HAP-1 (cell line): ENCODE measurements around the gene C2CD4D.
"Not testable (repeated sequence)": the region's sequence is repeated elsewhere in the genome, so short reads cannot be mapped to it uniquely, and the experiment has no call there.

Experiments used
- DNase-seq, 2 experiments: peaks; one replicate each; pipeline ENCODE4 v3.0.0-alpha.2; 2016 to 2020; ENCODE audit warnings: low spot score in 2 of 2
- H3K27me3 ChIP-seq: fragments of 250-450 bp; sonication (Bioruptor Pico); 2 replicates; pipeline ENCODE4 v1.5.1; 2020; ENCODE audit warnings: low read depth, mild to moderate bottlenecking, moderate library complexity
- H3K36me3 ChIP-seq: fragments of 250-450 bp; sonication (Bioruptor Pico); replicated peaks from 2 replicates; pipeline ENCODE4 v1.5.1; 2020; ENCODE audit warnings: mild to moderate bottlenecking
- H3K4me1 ChIP-seq: fragments of 250-450 bp; sonication (Bioruptor Pico); 2 replicates; pipeline ENCODE4 v1.5.1; 2020; ENCODE audit warnings: mild to moderate bottlenecking
- H3K4me3 ChIP-seq: fragments of 250-450 bp; sonication (Bioruptor Pico); 2 replicates; pipeline ENCODE4 v1.5.1; 2020; ENCODE audit warnings: mild to moderate bottlenecking, moderate library complexity
- H3K9me3 ChIP-seq: fragments of 250-450 bp; sonication (Bioruptor Pico); 2 replicates; pipeline ENCODE4 v1.5.1; 2020; ENCODE audit warnings: mild to moderate bottlenecking, moderate library complexity
- in situ Hi-C: fragments of 300-500 bp; cut with MboI; formaldehyde crosslinking; loops from 3 replicates; pipeline ENCODE4 v1.14.3; 2020; ENCODE audit warnings: low sequenced_read_pairs, inconsistent platforms, mixed read lengths

Gene C2CD4D

GRCh38 chr1:151839457-151840403, at the start of gene C2CD4D:
C2CD4D (minus strand) TSS chr1:151839820; CDS start chr1:151838989, 831 bp downstream.
- in situ Hi-C loops: no loop called here
- Histone ChIP-seq H3K36me3 (no peaks in the 10 kb centered on the region), H3K9me3 (no peaks in the 10 kb centered on the region; the same call in 1 of the 2 replicates), H3K27me3 (no peaks in the 10 kb centered on the region), H3K4me1 (no peaks in the 10 kb centered on the region), H3K4me3 (no peak within 1 kb of the TSS)
- DNase-seq: no peak

GRCh38 chr1:151888972-151889570, 49.5 kb upstream of the C2CD4D start:
- Histone ChIP-seq H3K4me3 (no peak overlapping the region), H3K4me1 (no peaks in the 10 kb centered on the region), H3K27me3 (no peaks in the 10 kb centered on the region), H3K9me3 (peaks cover 3% of the 10 kb centered on the region; the same call in 1 of the 2 replicates), H3K36me3 (peaks cover 16% of the 10 kb centered on the region)
- no peak for DNase-seq
- in situ Hi-C loops: no loop called here

- no peak for DNase-seq
- in situ Hi-C loops: no loop called here
- H3K9me3 ChIP-seq: peaks cover 3% of the 10 kb centered on the region; the same call in 1 of the 2 replicates
- peaks cover 11% of the 10 kb centered on the region for H3K36me3 ChIP-seq
- H3K27me3 ChIP-seq: no peaks in the 10 kb centered on the region
- H3K4me3 ChIP-seq: no peak overlapping the region
- no peaks in the 10 kb centered on the region for H3K4me1 ChIP-seq
Observed at GRCh38 chr1:151887028-151887427, 47.4 kb upstream of the C2CD4D start.

- no peaks in the 10 kb centered on the region for H3K27me3 ChIP-seq
- peaks cover 3% of the 10 kb centered on the region; the same call in 1 of the 2 replicates for H3K9me3 ChIP-seq
- H3K36me3 ChIP-seq: peaks cover 5% of the 10 kb centered on the region
- no peaks in the 10 kb centered on the region for H3K4me1 ChIP-seq
- H3K4me3 ChIP-seq: no peak overlapping the region
- DNase-seq: no peak
- in situ Hi-C loops: no loop called here
Observed at GRCh38 chr1:151885479-151885878, 45.9 kb upstream of the C2CD4D start.

- DNase-seq, H3K36me3 ChIP-seq, H3K9me3 ChIP-seq, in situ Hi-C loops, H3K27me3 ChIP-seq, H3K4me1 ChIP-seq, H3K4me3 ChIP-seq: not testable (repeated sequence)
Observed at GRCh38 chr1:151884879-151885278, 45.3 kb upstream of the C2CD4D start.

GRCh38 chr1:151884445-151884844, 44.8 kb upstream of the C2CD4D start:
- H3K4me3 ChIP-seq, DNase-seq, H3K9me3 ChIP-seq, in situ Hi-C loops, H3K4me1 ChIP-seq, H3K36me3 ChIP-seq, H3K27me3 ChIP-seq: not testable (repeated sequence)

GRCh38 chr1:151883898-151884297, 44.3 kb upstream of the C2CD4D start:
- H3K27me3 ChIP-seq, H3K36me3 ChIP-seq, H3K4me3 ChIP-seq, H3K9me3 ChIP-seq, H3K4me1 ChIP-seq, in situ Hi-C loops, DNase-seq: not testable (repeated sequence)

GRCh38 chr1:151882918-151883317, 43.3 kb upstream of the C2CD4D start:
- H3K27me3 ChIP-seq, DNase-seq, H3K4me3 ChIP-seq, H3K4me1 ChIP-seq, H3K9me3 ChIP-seq, H3K36me3 ChIP-seq, in situ Hi-C loops: not testable (repeated sequence)

- H3K4me3 ChIP-seq: no peak overlapping the region
- H3K9me3 ChIP-seq: peaks cover 3% of the 10 kb centered on the region; the same call in 1 of the 2 replicates
- no peak for DNase-seq
- in situ Hi-C loops: no loop called here
- H3K27me3 ChIP-seq: no peaks in the 10 kb centered on the region
- no peaks in the 10 kb centered on the region for H3K4me1 ChIP-seq
- peaks cover 5% of the 10 kb centered on the region for H3K36me3 ChIP-seq
Observed at GRCh38 chr1:151882466-151882865, 42.8 kb upstream of the C2CD4D start.

GRCh38 chr1:151881479-151881878, 41.9 kb upstream of the C2CD4D start:
- in situ Hi-C loops: no loop called here
- Histone ChIP-seq H3K27me3 (no peaks in the 10 kb centered on the region), H3K9me3 (peaks cover under 1% of the 10 kb centered on the region; the same call in 1 of the 2 replicates), H3K4me3 (no peak overlapping the region), H3K4me1 (no peaks in the 10 kb centered on the region), H3K36me3 (peaks cover 1% of the 10 kb centered on the region)
- no peak for DNase-seq

- no peaks in the 10 kb centered on the region for H3K4me1 ChIP-seq
- H3K36me3 ChIP-seq: no peaks in the 10 kb centered on the region
- in situ Hi-C loops: no loop called here
- no peaks in the 10 kb centered on the region for H3K9me3 ChIP-seq
- DNase-seq: no peak
- no peak overlapping the region for H3K4me3 ChIP-seq
- H3K27me3 ChIP-seq: no peaks in the 10 kb centered on the region
Observed at GRCh38 chr1:151875419-151876097, 35.9 kb upstream of the C2CD4D start.

GRCh38 chr1:151872776-151873175, 33.2 kb upstream of the C2CD4D start:
- H3K4me1 ChIP-seq, in situ Hi-C loops, H3K9me3 ChIP-seq, DNase-seq, H3K27me3 ChIP-seq, H3K4me3 ChIP-seq, H3K36me3 ChIP-seq: not testable (repeated sequence)

- H3K36me3 ChIP-seq: no peaks in the 10 kb centered on the region
- in situ Hi-C loops: no loop called here
- no peak for DNase-seq
- no peaks in the 10 kb centered on the region for H3K27me3 ChIP-seq
- no peaks in the 10 kb centered on the region for H3K9me3 ChIP-seq
- no peak overlapping the region for H3K4me3 ChIP-seq
- H3K4me1 ChIP-seq: peaks cover 4% of the 10 kb centered on the region
Observed at GRCh38 chr1:151871284-151872030, 31.8 kb upstream of the C2CD4D start.
